Vagina (tissue), 2 donors: Measurements from ENCODE around the gene BAHCC1. TPM values are rescaled to one million over a fixed set of nuclear protein-coding genes. Genes with fewer than 3 reads are reported as not detected.

Experiments used
- DNase-seq, 2 donors: peaks; one replicate each; pipeline ENCODE4 v3.0.0-alpha.2; 2017; ENCODE audit errors: extremely low spot score in 2 of 2
- H3K27ac ChIP-seq: fragments of 200-600 bp; sonication (generic); one replicate; pipeline ENCODE4 v1.5.1; 2019
- H3K27me3 ChIP-seq: fragments of 200-600 bp; sonication (generic); one replicate; pipeline ENCODE4 v1.5.1; 2019
- H3K36me3 ChIP-seq, 2 donors: fragments of 200-600 bp; sonication (generic); one replicate each; pipeline ENCODE4 v1.5.1; 2017 to 2019
- H3K4me1 ChIP-seq: fragments of 200-600 bp; sonication (generic); one replicate; pipeline ENCODE4 v1.5.1; 2019
- H3K4me3 ChIP-seq, 2 donors: fragments of 200-600 bp; sonication (generic); 1 replicate in 1 of 2; 2 replicates in 1 of 2; pipeline ENCODE4 v1.5.1; 2016 to 2019
- H3K9me3 ChIP-seq: fragments of 200-600 bp; sonication (generic); one replicate; pipeline ENCODE4 v1.5.1; 2019
- POLR2A ChIP-seq, 2 donors: fragments of 450-650 bp; IDR thresholded peaks; one replicate each; pipeline ENCODE4 v1.6.1; 2017; ENCODE audit warnings: antibody characterized with exemption in 2 of 2, mild to moderate bottlenecking in 2 of 2, moderate library complexity in 2 of 2
- POLR2AphosphoS5 ChIP-seq, 2 donors: sonication (generic); formaldehyde crosslinking; IDR thresholded peaks; one replicate each; pipeline ENCODE4 v1.9.0; 2017; ENCODE audit warnings: antibody characterized with exemption in 2 of 2, mild to moderate bottlenecking in 2 of 2, low read depth in 1 of 2; ENCODE audit not compliant: insufficient read depth in 1 of 2
- intact Hi-C: fragments of 100-400 bp; cut with DNase I; formaldehyde crosslinking; loops from one replicate; pipeline ENCODE4 v1.15.1; 2023
- total RNA-seq: library from RNA; depleted of rRNA; stranded (reverse); fragments of >200 nt; gene quantifications from one replicate; pipeline ENCODE4 v1.2.3, GENCODE V29; 2016
- TF ChIP-seq, protein P1 (sequence below), 3 experiments: fragments of 450-650 bp in 2 of 3; fragments of 200-600 bp in 1 of 3; sonication (generic) in 1 of 3; IDR thresholded peaks; one replicate each; pipeline ENCODE4 v1.5.1; 2017 to 2019; ENCODE audit warnings: antibody characterized with exemption in 3 of 3, mild to moderate bottlenecking in 2 of 3, moderate library complexity in 2 of 3

The BAHCC1 gene
- total RNA-seq, 1 donor from 2014 or later = 9.1 TPM

GRCh38 chr17:81396722-81397313 is 1.6 kb downstream of the BAHCC1 start:
- Histone ChIP-seq H3K27me3 (no peaks in the 10 kb centered on the region), H3K36me3 (no peaks in the 10 kb centered on the region), H3K4me1 (peaks cover 50% of the 10 kb centered on the region), H3K27ac (peak overlapping the region; percentile 95), H3K9me3 (no peaks in the 10 kb centered on the region), H3K4me3 (peak overlapping the region; percentile 76 to 78)
- DNase-seq = no peak
- TF ChIP-seq POLR2AphosphoS5 (IDR thresholded peaks at IDR 0.05; ENCODE audit: insufficient read depth in 1 of 2, low read depth in 1 of 2) = peak in 1 of 2 donors; percentile 8
- no peak for TF ChIP-seq POLR2A (IDR thresholded peaks at IDR 0.05)
- TF ChIP-seq, protein P1, sequence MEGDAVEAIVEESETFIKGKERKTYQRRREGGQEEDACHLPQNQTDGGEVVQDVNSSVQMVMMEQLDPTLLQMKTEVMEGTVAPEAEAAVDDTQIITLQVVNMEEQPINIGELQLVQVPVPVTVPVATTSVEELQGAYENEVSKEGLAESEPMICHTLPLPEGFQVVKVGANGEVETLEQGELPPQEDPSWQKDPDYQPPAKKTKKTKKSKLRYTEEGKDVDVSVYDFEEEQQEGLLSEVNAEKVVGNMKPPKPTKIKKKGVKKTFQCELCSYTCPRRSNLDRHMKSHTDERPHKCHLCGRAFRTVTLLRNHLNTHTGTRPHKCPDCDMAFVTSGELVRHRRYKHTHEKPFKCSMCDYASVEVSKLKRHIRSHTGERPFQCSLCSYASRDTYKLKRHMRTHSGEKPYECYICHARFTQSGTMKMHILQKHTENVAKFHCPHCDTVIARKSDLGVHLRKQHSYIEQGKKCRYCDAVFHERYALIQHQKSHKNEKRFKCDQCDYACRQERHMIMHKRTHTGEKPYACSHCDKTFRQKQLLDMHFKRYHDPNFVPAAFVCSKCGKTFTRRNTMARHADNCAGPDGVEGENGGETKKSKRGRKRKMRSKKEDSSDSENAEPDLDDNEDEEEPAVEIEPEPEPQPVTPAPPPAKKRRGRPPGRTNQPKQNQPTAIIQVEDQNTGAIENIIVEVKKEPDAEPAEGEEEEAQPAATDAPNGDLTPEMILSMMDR (IDR thresholded peaks at IDR 0.05) = no peak
- intact Hi-C loops = loop anchor here (2.0 kb wide), 1 partner anchor 114 kb away; no protein-coding TSS in a partner anchor

DNA sequence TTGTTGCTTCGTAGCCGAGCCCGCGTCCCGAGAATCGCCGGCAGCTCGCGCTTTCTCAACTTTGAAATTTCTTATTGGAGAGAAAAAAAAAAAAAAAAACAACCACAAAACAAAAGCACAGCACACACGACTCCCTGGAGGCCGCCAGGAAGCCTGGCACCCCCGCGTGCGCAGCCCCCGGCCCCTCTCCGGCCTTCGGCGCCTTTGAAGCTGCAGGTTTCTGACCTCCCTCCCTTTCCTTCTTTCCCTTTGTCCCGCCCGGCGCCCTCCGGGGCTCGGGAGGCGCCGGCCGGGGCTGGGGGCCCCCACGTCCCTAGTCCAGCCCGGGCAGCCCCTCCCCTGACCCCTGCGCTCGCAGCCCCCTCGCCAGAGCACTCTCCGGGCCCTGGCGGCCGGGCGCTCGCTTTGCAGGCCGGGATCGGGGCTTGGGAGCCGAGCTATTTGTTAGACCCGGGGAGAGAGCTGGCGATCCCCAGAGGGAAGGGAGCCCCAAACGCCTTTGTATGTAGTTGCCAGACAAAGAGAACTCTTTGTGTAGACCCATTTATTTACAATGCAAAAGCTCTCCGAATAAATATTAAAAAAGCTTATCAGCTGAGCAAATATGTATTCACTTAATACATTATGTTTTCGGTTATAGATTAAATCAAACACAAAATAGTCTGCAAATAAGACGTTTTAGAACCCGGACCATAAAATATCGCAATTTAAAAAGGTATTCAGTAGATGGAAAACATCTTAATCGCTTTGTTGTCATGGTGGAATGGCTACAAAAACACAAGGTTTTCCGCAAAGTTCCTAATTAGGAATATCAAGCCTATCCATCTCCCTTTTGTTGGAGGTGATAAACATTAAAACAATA is 2.3 kb downstream of the BAHCC1 start:
- Histone ChIP-seq H3K4me3 (peak overlapping the region; percentile 76 to 78), H3K27me3 (no peaks in the 10 kb centered on the region), H3K27ac (peak overlapping the region; percentile 95), H3K36me3 (no peaks in the 10 kb centered on the region), H3K9me3 (no peaks in the 10 kb centered on the region), H3K4me1 (peaks cover 50% of the 10 kb centered on the region)
- intact Hi-C loops = loop anchor here (2.0 kb wide), 2 partner anchors 83 to 113 kb away; no protein-coding TSS in a partner anchor
- TF ChIP-seq, protein P1 (IDR thresholded peaks at IDR 0.05) = no peak
- TF ChIP-seq POLR2AphosphoS5 (IDR thresholded peaks at IDR 0.05; ENCODE audit: insufficient read depth in 1 of 2, low read depth in 1 of 2) (no peak), POLR2A (IDR thresholded peaks at IDR 0.05) (no peak)
- no peak for DNase-seq

- H3K36me3 ChIP-seq = no peaks in the 10 kb centered on the region
- H3K4me1 ChIP-seq = peaks cover 51% of the 10 kb centered on the region
- DNase-seq = no peak
- H3K27ac ChIP-seq = peak overlapping the region; percentile 95
- intact Hi-C loops = loop anchor here (2.0 kb wide), 1 partner anchor 82 kb away; no protein-coding TSS in a partner anchor
- no peaks in the 10 kb centered on the region for H3K9me3 ChIP-seq
- no peaks in the 10 kb centered on the region for H3K27me3 ChIP-seq
- peak in 1 of 2 donors; percentile 7 for TF ChIP-seq POLR2AphosphoS5 (IDR thresholded peaks at IDR 0.05; ENCODE audit: insufficient read depth in 1 of 2, low read depth in 1 of 2)
- TF ChIP-seq, protein P1 (IDR thresholded peaks at IDR 0.05) = no peak
- H3K4me3 ChIP-seq = peak overlapping the region; percentile 76 to 78
Observed at GRCh38 chr17:81398176-81398831, 3.0 kb downstream of the BAHCC1 start.

GRCh38 chr17:81398832-81399411 is 3.7 kb downstream of the BAHCC1 start:
- intact Hi-C loops = loop anchor here (2.0 kb wide), 1 partner anchor 82 kb away; no protein-coding TSS in a partner anchor
- Histone ChIP-seq H3K27ac (peak overlapping the region; percentile 95), H3K36me3 (no peaks in the 10 kb centered on the region), H3K4me3 (peak overlapping the region; percentile 76 to 78), H3K4me1 (peaks cover 57% of the 10 kb centered on the region), H3K9me3 (no peaks in the 10 kb centered on the region), H3K27me3 (no peaks in the 10 kb centered on the region)
- TF ChIP-seq, protein P1 (IDR thresholded peaks at IDR 0.05) = no peak
- TF ChIP-seq POLR2AphosphoS5 (IDR thresholded peaks at IDR 0.05; ENCODE audit: insufficient read depth in 1 of 2, low read depth in 1 of 2) (no peak), POLR2A (IDR thresholded peaks at IDR 0.05) (no peak)
- no peak for DNase-seq
